Activated CD4-positive, alpha-beta T cell treated with anti-CD3 and anti-CD28 coated beads for 36 hours (primary cell): ENCODE data around the gene HIVEP2. TPM values are rescaled to one million over a fixed set of nuclear protein-coding genes. Genes with fewer than 3 reads are reported as not detected.
A peak's percentile ranks its signal among the peaks of the same experiment; 100 is the strongest.

ENCODE experiments used
- ATAC-seq: fragments of 200-7000 bp; cut with Tn5 transposase; one replicate; pipeline ENCODE4 v1.10.0; 2021; ENCODE audit warnings: mild to moderate bottlenecking, moderate library complexity
- CTCF ChIA-PET: fragments of 350-600 bp; sonication (Branson Sonifier 250); formaldehyde crosslinking; loops from one replicate; lab custom pipeline; 2021; ENCODE audit warnings: antibody characterized with exemption; lab: Charles Lee
- POLR2A ChIA-PET: fragments of 350-600 bp; sonication (Branson Sonifier 250); formaldehyde crosslinking; loops from one replicate; lab custom pipeline; 2021; ENCODE audit warnings: antibody characterized with exemption, inconsistent platforms; lab: Charles Lee
- DNase-seq: peaks from one replicate; pipeline ENCODE4 v3.0.0-alpha.2; 2020
- H3K27ac Mint-ChIP-seq: one replicate; pipeline ENCODE4 v1.8.0; 2021; ENCODE audit warnings: mixed read lengths
- H3K27me3 Mint-ChIP-seq: one replicate; pipeline ENCODE4 v1.8.0; 2021; ENCODE audit warnings: mixed read lengths
- H3K36me3 Mint-ChIP-seq: one replicate; pipeline ENCODE4 v1.8.0; 2021; ENCODE audit warnings: low read depth, mixed read lengths
- H3K4me1 Mint-ChIP-seq: one replicate; pipeline ENCODE4 v1.8.0; 2021; ENCODE audit warnings: mixed read lengths
- H3K4me3 Mint-ChIP-seq: one replicate; pipeline ENCODE4 v1.8.0; 2021; ENCODE audit warnings: mild to moderate bottlenecking, moderate library complexity, mixed read lengths
- H3K9me3 Mint-ChIP-seq: one replicate; pipeline ENCODE4 v1.8.0; 2021; ENCODE audit warnings: low read depth, mixed read lengths
- intact Hi-C, 2 experiments: fragments of 100-400 bp; cut with DNase I in 1 of 2; cut with micrococcal nuclease in 1 of 2; formaldehyde crosslinking; loops; one replicate each; pipeline versions ENCODE4 v1.14.2 to v1.15.1; 2022 to 2024; cut with DNase I, micrococcal nuclease
- total RNA-seq, 2 experiments: library from RNA; stranded (reverse); gene quantifications; one replicate each; pipeline ENCODE4 v1.2.3, GENCODE V29; 2021

HIVEP2 gene
- total RNA-seq, 2 experiments from 2014 or later: 30.7 to 33.6 TPM

DNA sequence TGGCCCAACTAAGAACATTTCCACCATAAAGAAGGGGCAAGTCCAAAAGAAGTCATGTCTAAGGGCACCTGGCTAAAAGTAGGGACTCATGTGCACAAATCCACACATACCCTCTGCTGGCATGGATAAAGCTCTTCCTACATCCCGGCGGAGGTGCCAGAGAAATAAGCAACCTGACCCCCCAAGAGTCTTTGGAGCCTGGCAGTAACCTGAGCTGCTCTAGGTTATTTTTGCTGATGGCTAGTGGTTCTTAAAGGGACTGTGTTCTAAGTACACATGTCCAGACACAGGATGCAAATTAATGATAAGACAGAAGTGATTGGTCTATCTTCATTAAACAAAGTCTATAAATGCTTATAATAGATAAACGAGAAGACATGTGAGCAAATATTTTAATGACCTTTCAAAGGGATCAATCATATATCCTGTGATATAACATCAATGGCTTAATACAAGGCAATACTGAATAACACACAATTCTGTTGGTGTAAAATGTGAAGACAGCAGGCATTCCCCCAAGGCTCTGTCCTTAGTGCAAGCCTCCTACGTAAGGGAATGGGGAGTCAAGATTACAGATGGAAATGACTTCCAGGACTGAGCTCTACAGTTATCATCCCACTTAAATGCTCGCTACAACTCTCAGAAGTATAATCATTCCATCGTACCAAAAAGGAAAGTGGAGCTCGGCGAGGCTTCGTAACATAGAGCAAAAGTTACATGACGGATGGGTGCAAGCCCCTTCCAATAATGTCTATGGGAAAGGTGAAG lies 52.5 kb downstream of the HIVEP2 start:
- Mint-ChIP-seq H3K9me3 (peaks cover 4% of the 10 kb centered on the region), H3K27ac (peak overlapping the region; percentile 65), H3K27me3 (no peaks in the 10 kb centered on the region), H3K36me3 (peaks cover 32% of the 10 kb centered on the region), H3K4me3 (no peak overlapping the region), H3K4me1 (peaks cover 71% of the 10 kb centered on the region)
- ChIA-PET CTCF (interaction anchor here (0.8 to 1.0 kb wide), 2 partner anchors 20 to 755 kb away, joined by 3 read pairs; no protein-coding TSS in a partner anchor), POLR2A (no interaction called here)
- intact Hi-C loops: no loop called here
- ATAC-seq (no peak), DNase-seq (no peak)

DNA sequence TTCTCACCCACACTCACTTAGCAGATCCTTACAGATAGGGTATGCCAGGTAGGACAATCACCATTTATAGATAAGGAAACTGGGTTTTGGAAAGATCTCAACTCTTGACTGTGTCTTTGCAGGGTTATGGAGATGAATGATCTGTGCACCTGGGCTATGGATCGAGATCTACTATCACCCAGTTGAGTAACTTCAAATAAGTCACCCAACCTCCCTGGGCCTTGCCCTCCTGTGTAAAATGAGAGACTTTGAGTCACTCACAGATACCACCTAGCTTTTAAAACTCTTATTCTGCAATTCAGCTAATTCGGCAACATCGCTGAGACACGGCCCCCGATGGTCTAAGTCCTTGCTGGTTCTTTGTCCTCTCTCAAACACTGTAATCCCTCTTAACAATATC lies 53.5 kb downstream of the HIVEP2 start:
- DNase-seq: no peak
- H3K36me3 Mint-ChIP-seq: peaks cover 38% of the 10 kb centered on the region
- ATAC-seq: peak; percentile 31
- no peak overlapping the region for H3K27ac Mint-ChIP-seq
- peaks cover 81% of the 10 kb centered on the region for H3K4me1 Mint-ChIP-seq
- H3K9me3 Mint-ChIP-seq: peaks cover 4% of the 10 kb centered on the region
- no peak overlapping the region for H3K4me3 Mint-ChIP-seq
- intact Hi-C loops: no loop called here
- ChIA-PET CTCF (interaction anchor here (0.9 kb wide), 1 partner anchor 9 kb away, joined by 5 read pairs; no protein-coding TSS in a partner anchor), POLR2A (no interaction called here)
- H3K27me3 Mint-ChIP-seq: no peaks in the 10 kb centered on the region

DNA sequence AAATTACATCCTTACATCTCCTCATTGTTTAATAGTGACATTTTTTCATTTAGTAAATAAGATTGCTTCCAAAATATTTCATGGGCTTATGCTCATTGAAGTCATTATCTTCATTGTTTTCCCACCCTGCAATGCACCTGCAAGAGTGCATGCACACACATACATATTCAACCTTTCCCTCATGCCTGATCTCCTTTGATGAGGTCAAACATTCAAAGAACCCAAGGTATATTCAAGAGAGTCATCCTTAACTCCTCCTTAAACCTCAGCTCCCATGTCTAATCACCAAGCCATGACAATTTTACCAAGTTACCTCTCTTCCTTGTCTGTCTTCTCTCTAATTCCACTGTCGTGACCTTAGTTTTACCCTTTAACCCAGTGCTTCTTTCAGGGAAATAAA lies 56.5 kb downstream of the HIVEP2 start:
- intact Hi-C loops: loop anchor here in 1 of 2 experiments (5.0 kb wide), 1 partner anchor 564 kb away; the partner anchor contains the start of genes ADAT2 and PEX3
- Mint-ChIP-seq H3K4me3 (no peak overlapping the region), H3K27me3 (no peaks in the 10 kb centered on the region), H3K4me1 (peaks cover 85% of the 10 kb centered on the region), H3K9me3 (peaks cover 4% of the 10 kb centered on the region), H3K36me3 (peaks cover 28% of the 10 kb centered on the region), H3K27ac (peak overlapping the region; percentile 97)
- CTCF ChIA-PET: interaction anchor here (0.8 to 2.1 kb wide), 2 partner anchors 13 to 250 kb away, joined by 3 to 15 read pairs; no protein-coding TSS in a partner anchor
- POLR2A ChIA-PET: no interaction called here
- DNase-seq (no peak), ATAC-seq (no peak)

- ATAC-seq: peak; percentile 10
- no peak for DNase-seq
- Mint-ChIP-seq H3K36me3 (peaks cover 32% of the 10 kb centered on the region), H3K27me3 (no peaks in the 10 kb centered on the region), H3K27ac (peak overlapping the region; percentile 97), H3K9me3 (peaks cover 4% of the 10 kb centered on the region), H3K4me1 (peaks cover 86% of the 10 kb centered on the region), H3K4me3 (peak overlapping the region; percentile 47)
- ChIA-PET CTCF (interaction anchor here (0.6 to 2.4 kb wide), 2 partner anchors 56 to 86 kb away, joined by 5 to 14 read pairs; no protein-coding TSS in a partner anchor), POLR2A (no interaction called here)
- intact Hi-C loops: loop anchor here (1.0 to 5.0 kb wide), 3 partner anchors 15 to 565 kb away; partner anchors contain the start of genes ADAT2 (in 1 of the 2) and PEX3 (in 1 of the 2)
Observed at GRCh38 chr6:142887517-142887916, 57.5 kb downstream of the HIVEP2 start.

GRCh38 chr6:142886431-142887170 lies 58.4 kb downstream of the HIVEP2 start:
- Mint-ChIP-seq H3K4me3 (peak overlapping the region; percentile 30), H3K27me3 (no peaks in the 10 kb centered on the region), H3K9me3 (peaks cover 4% of the 10 kb centered on the region), H3K4me1 (peaks cover 86% of the 10 kb centered on the region), H3K27ac (peak overlapping the region; percentile 97), H3K36me3 (peaks cover 38% of the 10 kb centered on the region)
- DNase-seq: no peak
- CTCF ChIA-PET: interaction anchor here (0.6 to 2.6 kb wide), 11 partner anchors 8 to 194 kb away, joined by 3 to 14 read pairs (median 5); no protein-coding TSS in a partner anchor
- POLR2A ChIA-PET: interaction anchor here (1.1 to 1.5 kb wide), 3 partner anchors 11 to 60 kb away, joined by 3 to 5 read pairs (median 4); partner anchors contain the start of gene HIVEP2
- peak; percentile 40 for ATAC-seq
- intact Hi-C loops: loop anchor here (1.0 to 5.0 kb wide), 3 partner anchors 16 to 566 kb away; partner anchors contain the start of genes ADAT2 (in 1 of the 2) and PEX3 (in 1 of the 2)

DNA sequence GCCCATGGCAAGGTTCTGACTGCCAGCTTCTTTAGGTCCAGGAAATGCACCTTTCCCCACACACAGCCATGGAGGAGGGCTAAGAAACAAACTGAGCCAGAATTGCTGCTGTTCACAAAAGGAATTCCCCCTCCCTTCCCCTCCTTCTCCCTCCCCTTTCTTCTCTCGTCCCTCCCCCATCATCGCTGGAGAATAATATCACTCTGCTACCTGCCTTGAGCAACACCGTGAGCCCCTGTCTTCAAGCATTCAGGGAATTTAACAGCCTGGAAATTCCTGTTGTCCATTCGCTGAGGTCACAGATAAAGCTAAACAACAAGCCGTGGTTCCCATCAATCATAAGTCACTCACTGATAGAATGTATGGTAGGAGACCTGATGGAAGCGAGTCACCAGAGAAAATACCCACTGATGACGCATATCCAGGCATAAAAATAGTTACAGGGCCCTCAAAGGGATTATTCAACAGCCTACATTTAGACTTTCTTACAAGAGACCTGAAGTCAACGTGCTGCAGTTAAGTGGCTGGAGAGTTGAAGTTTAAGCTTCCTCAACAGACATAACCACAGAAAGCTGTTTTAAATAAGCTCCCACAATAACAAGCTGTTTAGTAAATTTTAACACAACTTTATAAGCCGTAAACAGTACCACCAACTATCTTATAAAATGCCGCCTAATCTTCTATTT lies 59.7 kb downstream of the HIVEP2 start:
- POLR2A ChIA-PET: interaction anchor here (0.6 to 1.7 kb wide), 7 partner anchors 9 to 61 kb away, joined by 3 to 8 read pairs (median 4); partner anchors contain the start of gene HIVEP2
- ATAC-seq: peak; percentile 82

DNA sequence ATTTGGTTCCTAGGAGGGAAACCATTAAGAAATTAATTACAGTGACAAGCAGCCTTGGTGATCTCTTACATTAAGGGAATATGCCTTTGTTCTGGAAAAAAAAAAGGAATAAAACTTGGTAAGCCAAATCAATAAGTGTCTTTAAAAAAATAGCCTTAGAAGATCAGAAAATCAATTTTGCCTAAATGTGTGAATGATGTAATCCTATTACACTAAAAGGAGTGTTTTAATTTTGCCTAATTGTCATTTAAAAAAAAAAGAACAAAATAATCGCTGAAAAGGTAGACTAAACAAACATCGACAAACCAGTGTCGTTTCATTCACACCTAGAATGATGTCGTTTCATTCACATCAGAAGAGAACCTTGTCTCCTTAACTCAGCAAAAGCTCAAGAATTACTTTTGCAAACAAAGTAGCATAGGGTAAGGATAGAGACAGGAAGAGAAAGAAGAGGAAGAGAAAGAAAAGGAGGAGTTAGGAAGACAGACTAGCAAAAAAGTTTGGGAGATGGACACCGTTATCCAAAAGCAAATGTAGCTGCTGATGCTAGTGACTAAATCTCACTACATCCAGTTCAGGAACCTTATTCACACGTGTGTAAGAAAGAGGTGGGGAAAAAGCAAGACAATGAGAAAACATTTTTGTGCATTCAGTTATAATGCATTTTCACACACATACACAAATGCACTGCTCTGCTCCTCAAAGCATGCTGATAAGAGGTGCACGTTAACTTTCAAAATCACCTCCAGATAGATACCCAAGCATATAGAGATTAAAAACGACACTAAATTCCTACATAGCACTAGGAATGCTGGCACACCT lies 60.6 kb downstream of the HIVEP2 start:
- intact Hi-C loops: loop anchor here (1.0 to 5.0 kb wide), 10 partner anchors 12 to 568 kb away; partner anchors contain the start of genes ADAT2 (in 1 of the 2) and PEX3 (in 1 of the 2)
- ChIA-PET POLR2A (interaction anchor here (0.7 to 2.0 kb wide), 9 partner anchors 28 to 1470 kb away, joined by 3 to 8 read pairs (median 3); partner anchors contain the start of gene HIVEP2), CTCF (interaction anchor here (0.6 to 2.6 kb wide), 12 partner anchors 12 to 446 kb away, joined by 3 to 13 read pairs (median 3); no protein-coding TSS in a partner anchor)
- ATAC-seq (no peak), DNase-seq (no peak)
- H3K27me3 Mint-ChIP-seq: no peaks in the 10 kb centered on the region
- H3K36me3 Mint-ChIP-seq: peaks cover 53% of the 10 kb centered on the region
- peak overlapping the region; percentile 99 for H3K27ac Mint-ChIP-seq
- H3K9me3 Mint-ChIP-seq: peaks cover 4% of the 10 kb centered on the region
- H3K4me1 Mint-ChIP-seq: peaks cover 90% of the 10 kb centered on the region
- H3K4me3 Mint-ChIP-seq: peak overlapping the region; percentile 76

More for the DNA sequence above, 59.7 kb downstream of the HIVEP2 start:
- peak; percentile 55 for DNase-seq
- peak overlapping the region; percentile 99 for H3K27ac Mint-ChIP-seq
- H3K36me3 Mint-ChIP-seq: peaks cover 46% of the 10 kb centered on the region
- H3K4me3 Mint-ChIP-seq: peak overlapping the region; percentile 76
- peaks cover 4% of the 10 kb centered on the region for H3K9me3 Mint-ChIP-seq
- H3K4me1 Mint-ChIP-seq: peaks cover 88% of the 10 kb centered on the region
- intact Hi-C loops: loop anchor here (1.0 to 5.0 kb wide), 10 partner anchors 13 to 567 kb away; partner anchors contain the start of genes ADAT2 (in 1 of the 2) and PEX3 (in 1 of the 2)
- no peaks in the 10 kb centered on the region for H3K27me3 Mint-ChIP-seq
- CTCF ChIA-PET: interaction anchor here (0.8 to 2.6 kb wide), 14 partner anchors 9 to 447 kb away, joined by 3 to 14 read pairs (median 4); no protein-coding TSS in a partner anchor

DNA sequence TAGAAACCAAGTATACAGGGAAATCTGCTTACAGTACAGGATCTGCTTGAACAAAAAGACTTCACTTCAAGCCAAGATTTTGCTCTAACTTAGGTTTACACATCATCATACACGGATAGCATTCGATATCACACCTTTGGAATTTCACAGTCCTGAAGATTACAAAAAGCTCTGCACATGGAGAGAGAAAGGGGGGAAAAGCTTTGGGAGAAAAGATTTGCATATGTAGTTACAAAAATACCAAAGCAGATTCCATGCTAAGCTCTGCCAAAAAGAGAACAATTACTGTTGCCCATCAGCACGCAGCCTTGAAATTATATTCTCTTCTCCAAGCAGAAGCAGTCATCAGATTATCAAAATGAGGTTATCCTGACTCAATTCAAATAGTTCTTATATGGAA lies 62.0 kb downstream of the HIVEP2 start:
- Mint-ChIP-seq H3K27me3 (no peaks in the 10 kb centered on the region), H3K36me3 (peaks cover 51% of the 10 kb centered on the region), H3K4me3 (no peak overlapping the region), H3K9me3 (peaks cover 2% of the 10 kb centered on the region), H3K27ac (peak overlapping the region; percentile 81), H3K4me1 (peaks cover 89% of the 10 kb centered on the region)
- ATAC-seq (no peak), DNase-seq (no peak)
- POLR2A ChIA-PET: interaction anchor here (0.6 to 2.0 kb wide), 3 partner anchors 30 to 63 kb away, joined by 3 to 6 read pairs (median 5); no protein-coding TSS in a partner anchor
- intact Hi-C loops: loop anchor here in 1 of 2 experiments (1.0 kb wide), 1 partner anchor 11 kb away; no protein-coding TSS in a partner anchor
- CTCF ChIA-PET: interaction anchor here (0.6 to 2.7 kb wide), 16 partner anchors 10 to 545 kb away, joined by 3 to 15 read pairs (median 4); no protein-coding TSS in a partner anchor

- Mint-ChIP-seq H3K27ac (peak overlapping the region; percentile 71), H3K36me3 (peaks cover 52% of the 10 kb centered on the region), H3K4me3 (no peak overlapping the region), H3K27me3 (no peaks in the 10 kb centered on the region), H3K9me3 (no peaks in the 10 kb centered on the region), H3K4me1 (peaks cover 86% of the 10 kb centered on the region)
- POLR2A ChIA-PET: interaction anchor here (0.6 to 1.2 kb wide), 4 partner anchors 9 to 47 kb away, joined by 3 to 4 read pairs (median 3); no protein-coding TSS in a partner anchor
- ATAC-seq: peak; percentile 17
- CTCF ChIA-PET: interaction anchor here (0.5 to 2.7 kb wide), 9 partner anchors 8 to 145 kb away, joined by 3 to 15 read pairs (median 5); no protein-coding TSS in a partner anchor
- DNase-seq: no peak
- intact Hi-C loops: no loop called here
Observed at GRCh38 chr6:142881761-142882160, 63.2 kb downstream of the HIVEP2 start.
